ENCODE data around the gene BDP1.

- TF ChIP-seq POLR2A (IDR thresholded peaks at IDR 0.05) (no peak), CTCF (IDR thresholded peaks at IDR 0.05 in 4 of 5, conservative IDR thresholded peaks at IDR 0.05 in 1 of 5) (no peak)
Observed at GRCh38 chr5:71596169-71596568, 140.7 kb downstream of the BDP1 start.
